ENCODE data around the gene AGPS.

Gene AGPS

DNA sequence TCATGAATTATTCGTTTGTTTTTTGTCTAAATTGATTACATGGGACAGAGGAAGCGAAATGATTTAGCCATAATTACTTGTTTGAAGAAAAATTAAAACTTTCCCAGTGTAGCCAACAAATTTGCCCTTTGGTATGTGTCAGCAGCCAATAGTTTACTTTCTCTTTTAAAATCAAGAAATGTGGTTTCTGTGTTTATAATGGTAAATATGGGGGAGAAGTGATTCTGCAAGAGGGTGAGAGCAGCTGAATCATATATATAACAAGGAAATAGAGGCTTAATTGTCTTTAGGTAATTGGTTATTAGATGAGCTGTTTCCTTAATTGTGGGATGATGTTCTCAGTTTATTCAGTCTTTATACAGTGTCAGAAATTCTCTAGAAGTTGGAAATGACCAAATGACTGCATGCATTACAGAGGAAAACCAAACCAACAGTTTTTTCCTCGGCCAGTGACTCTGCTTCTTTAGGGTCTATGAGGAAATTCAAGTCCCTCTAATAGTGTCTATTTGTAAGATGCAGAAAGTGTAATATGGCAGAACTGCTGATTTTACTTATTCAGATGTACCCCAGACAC, 132.9 kb downstream of the AGPS start:
- no peak for DNase-seq (ENCODE audit: low read depth in 3 of 3, low spot score in 1 of 3)

GRCh38 chr2:177528351-177528933, 135.9 kb downstream of the AGPS start:
- DNase-seq (ENCODE audit: low read depth in 3 of 3, low spot score in 1 of 3): no peak

DNA sequence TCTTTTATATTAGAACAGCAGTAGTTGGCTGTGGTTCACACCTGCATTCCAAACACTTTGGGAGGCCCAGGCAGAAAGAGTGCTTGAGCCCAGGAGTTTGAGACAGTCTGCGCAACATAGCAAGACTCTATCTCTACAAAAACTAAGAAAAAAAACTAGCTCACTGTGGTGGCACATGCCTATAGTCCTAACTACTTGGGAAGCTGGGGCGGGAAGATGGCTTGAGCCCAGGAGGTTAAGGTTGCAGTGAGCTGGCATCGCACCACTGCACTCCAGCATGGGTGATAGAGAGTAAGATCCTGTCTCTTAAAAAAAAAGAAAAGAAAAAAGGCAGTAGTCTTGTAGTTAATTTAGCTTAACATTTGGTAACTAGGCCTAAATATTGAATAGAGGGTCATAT, 136.6 kb downstream of the AGPS start:
- no peak for DNase-seq (ENCODE audit: low read depth in 3 of 3, low spot score in 1 of 3)

DNA sequence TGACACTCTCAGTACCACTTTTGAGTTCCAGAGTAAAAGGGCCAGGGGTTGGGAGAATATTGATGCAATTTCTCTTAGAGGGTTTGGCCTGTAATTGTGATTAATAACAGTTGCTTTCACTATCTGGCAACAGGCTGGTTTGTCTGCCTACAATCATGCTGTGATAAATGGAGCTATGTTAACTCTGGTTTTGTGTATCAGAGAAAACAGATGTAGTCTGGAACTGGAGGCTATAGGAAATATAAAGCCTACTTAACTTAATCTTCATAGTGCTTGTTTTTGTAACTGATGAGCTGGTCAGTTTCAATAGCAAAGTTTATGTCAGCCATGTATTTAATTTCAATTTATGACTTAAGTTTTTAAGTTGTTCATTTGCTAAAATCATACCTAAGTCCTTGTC, 138.0 kb downstream of the AGPS start:
- DNase-seq (ENCODE audit: low read depth in 3 of 3, low spot score in 1 of 3): no peak

DNA sequence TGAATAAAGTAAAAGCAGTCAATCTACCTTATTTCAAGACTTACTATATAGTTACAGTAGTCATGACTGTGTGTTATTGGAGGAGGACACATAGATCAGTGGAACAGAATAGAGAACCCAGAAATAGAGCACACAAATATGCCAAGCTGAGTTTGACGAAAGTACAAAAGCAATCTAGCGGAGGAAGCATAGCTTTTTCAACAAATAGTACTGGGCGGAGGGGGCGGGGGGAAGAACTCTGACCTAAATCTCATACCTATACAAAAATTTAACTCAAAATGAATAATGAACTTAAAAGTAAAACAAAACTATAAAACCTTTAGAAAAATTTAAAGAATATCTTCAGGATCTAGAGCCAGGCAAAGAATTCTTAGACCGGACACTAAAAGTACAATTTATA, 139.1 kb downstream of the AGPS start:
- no peak for DNase-seq (ENCODE audit: low read depth in 3 of 3, low spot score in 1 of 3)

DNA sequence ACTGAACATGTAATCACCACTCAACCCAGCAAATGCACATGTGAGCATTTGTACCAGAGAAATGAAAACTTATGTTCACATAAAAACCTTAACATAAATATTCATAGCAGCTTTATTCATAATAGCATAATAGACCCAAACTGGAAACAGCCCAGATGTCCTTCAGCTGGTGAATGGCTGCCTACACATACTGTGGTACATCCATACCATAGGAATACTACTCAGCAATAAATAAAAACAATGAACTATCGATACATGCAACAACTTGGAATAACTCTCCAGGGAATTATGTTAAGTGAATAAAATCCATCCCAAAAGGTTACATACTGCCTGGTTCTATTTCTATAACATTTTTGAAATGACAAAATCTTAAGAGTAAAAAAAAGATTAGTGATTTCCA, 140.0 kb downstream of the AGPS start:
- DNase-seq (ENCODE audit: low read depth in 3 of 3, low spot score in 1 of 3): no peak

DNA sequence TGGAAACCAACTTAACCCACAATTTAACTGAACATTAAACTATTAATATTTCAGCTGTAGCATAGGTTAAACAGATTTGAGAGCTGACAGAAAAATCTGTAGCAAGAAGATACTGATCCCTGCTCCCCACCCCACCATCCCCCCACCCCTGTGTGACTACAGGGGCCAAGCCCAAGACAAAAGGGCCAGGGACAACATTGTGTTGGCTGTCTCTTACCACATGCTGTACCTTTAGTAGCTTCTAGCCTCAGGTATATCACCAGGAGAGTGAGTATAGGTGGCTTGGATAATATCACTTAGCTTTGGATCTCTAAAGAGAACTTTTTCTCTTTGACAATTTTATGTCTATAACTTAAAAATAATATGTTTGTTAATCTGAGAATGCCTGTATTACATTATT, 140.7 kb downstream of the AGPS start:
- DNase-seq (ENCODE audit: low read depth in 3 of 3, low spot score in 1 of 3): no peak

DNA sequence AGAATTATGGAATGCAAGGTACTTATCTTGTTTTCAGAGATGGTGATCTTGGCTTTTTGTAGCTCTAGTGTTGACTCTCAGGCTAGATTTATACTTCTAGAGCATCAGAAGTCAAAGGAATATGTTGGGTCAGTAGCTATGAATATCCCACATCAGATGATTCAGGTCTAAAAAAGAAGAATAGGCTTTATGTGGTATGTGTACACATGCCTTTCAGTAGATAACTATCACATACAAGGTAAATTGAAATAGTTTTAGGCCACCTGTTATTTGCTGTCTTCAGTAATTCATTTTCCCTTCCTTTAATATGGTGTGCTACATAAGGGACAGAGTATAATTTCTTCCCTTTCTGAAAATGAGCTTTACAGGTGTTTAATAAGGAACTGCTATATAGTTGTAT, 142.4 kb downstream of the AGPS start:
- DNase-seq (ENCODE audit: low read depth in 3 of 3, low spot score in 1 of 3): no peak

DNA sequence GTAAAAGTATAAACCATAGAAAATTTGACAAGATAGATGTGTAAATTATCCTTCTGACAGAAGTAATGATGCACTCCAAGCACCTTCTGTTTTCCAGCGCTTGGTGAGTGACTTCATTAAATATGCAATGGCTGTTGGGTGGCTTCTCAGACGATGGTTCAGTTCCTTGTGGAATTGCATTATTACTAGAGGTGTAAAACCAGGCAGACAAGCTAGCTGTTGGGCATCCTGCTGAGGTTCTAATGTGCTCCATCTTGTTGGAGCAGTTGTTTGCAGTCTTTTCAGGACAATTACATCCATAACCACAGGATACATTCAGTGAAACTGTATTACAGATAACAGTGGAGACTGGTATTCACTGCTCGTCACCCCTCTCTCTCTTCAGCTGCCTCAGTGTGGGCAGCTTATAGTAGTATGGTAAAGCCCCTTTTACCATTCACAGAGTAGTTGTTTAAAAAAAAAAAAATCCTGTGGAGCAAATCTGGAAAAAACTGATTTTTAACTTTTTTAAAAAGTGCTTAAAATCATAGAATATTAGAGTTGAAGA, 143.5 kb downstream of the AGPS start:
- DNase-seq (ENCODE audit: low read depth in 3 of 3, low spot score in 1 of 3): no peak

GRCh38 chr2:177537213-177537612, 144.6 kb downstream of the AGPS start:
- DNase-seq (ENCODE audit: low read depth in 3 of 3, low spot score in 1 of 3): no peak

DNA sequence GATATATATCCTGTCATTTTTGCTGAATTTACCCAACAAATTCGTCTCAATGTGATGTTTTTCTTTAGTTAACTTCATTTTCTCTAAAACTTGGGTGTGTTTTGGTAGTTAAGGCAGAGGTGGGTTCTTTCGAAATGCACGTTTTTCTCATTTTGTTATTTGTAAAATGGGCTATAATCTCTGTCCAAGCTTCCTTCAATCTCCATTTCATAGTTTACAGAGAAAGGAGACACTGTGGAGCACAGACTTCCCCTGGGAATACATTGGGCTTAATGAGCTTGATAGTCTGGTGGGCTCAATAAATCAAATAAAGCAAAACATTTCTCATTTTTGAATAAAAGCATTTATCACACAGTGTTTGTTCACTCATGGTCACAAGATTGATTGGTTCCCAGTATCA, 145.1 kb downstream of the AGPS start:
- no peak for DNase-seq (ENCODE audit: low read depth in 3 of 3, low spot score in 1 of 3)

- DNase-seq (ENCODE audit: low read depth in 3 of 3, low spot score in 1 of 3): no peak
Measured at GRCh38 chr2:177538323-177538722, 145.8 kb downstream of the AGPS start.

- no peak for DNase-seq (ENCODE audit: low read depth in 3 of 3, low spot score in 1 of 3)
Measured at GRCh38 chr2:177540283-177540682, 147.7 kb downstream of the AGPS start.

DNA sequence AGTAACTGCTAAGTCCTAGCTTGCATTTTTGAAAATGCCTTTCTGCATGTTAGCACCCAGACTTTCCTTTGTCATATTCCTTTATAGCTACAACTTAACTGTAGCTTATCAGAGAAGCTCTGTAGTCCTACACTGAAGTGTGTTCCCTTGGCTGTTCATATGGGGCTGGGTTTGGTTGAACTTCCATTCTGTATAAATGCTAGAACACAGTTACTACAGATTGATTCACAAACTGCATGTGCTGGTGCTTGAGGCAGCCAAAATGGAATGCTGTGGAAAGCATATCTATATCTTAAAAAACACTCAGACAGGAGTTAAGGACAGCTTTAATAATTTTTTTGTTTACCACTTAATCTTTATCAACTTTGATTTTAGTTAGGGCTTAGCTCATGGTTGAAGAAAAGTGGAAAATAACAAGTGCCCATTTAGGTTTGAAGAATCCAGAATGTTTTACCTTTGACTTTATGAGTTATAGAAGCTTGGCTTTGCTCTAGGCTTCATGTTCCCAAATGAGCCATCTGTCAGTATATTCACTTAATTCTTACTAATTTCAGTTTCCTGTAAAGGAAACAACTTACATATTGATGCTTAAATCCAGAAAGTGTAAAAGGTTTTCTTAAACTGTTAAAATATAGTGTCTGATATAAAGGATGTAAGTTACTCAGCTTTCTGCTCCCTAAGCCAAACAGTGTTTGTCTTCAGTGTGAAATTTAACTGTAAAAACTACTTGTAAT, 148.9 kb downstream of the AGPS start:
- no peak for DNase-seq (ENCODE audit: low read depth in 3 of 3, low spot score in 1 of 3)

DNA sequence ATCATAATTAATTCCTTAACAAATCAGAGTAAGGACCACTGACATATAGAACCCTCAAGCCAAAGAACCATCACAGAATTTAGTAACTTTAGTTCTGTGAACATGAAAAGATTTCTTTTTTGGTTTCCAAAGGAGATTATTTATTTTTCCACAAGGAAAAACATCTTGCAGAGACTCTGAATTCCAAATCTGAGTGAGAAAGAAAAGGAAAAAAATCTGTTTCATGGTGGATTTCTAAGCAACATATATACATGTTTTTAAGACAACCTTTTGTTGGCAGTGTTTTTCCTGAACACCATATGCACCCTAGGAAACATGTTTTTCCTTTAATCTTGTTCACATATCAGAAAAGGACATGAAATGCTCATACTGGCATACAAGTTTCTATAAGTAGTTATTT, 149.8 kb downstream of the AGPS start:
- no peak for DNase-seq (ENCODE audit: low read depth in 3 of 3, low spot score in 1 of 3)

- DNase-seq (ENCODE audit: low read depth in 3 of 3, low spot score in 1 of 3): no peak
Measured at GRCh38 chr2:177543007-177543760, 150.6 kb downstream of the AGPS start.

GRCh38 chr2:177545143-177545542, 152.6 kb downstream of the AGPS start:
- DNase-seq (ENCODE audit: low read depth in 3 of 3, low spot score in 1 of 3): no peak

DNA sequence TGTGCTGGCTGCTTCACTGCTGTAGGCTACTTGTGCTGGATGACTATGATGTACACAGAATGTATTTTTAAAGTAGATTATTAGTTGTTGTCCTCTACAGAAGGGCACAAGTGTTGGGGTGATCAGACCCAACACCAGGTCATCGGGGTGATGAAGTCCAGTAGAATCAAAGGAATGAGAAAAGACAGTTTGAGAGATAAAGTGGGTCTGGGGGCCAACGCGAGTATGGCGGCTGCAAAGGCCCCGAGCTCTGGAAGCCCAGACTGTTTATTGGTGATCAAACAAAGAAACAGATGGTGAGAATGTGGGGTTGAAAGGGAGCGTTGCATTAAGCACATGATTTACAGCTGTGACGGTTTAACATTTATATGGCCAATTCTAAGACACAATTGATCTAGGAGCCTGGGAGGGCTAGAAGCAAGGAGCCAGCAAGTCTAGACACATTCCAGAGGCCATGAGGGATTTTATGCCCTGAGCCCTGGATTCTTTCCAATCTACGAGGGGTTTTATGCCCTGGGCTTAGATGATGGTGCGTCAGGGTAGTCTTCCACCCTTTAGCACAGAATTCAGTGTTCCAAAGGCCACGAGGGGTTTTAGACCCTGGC, 153.5 kb downstream of the AGPS start:
- DNase-seq (ENCODE audit: low read depth in 3 of 3, low spot score in 1 of 3): no peak

DNA sequence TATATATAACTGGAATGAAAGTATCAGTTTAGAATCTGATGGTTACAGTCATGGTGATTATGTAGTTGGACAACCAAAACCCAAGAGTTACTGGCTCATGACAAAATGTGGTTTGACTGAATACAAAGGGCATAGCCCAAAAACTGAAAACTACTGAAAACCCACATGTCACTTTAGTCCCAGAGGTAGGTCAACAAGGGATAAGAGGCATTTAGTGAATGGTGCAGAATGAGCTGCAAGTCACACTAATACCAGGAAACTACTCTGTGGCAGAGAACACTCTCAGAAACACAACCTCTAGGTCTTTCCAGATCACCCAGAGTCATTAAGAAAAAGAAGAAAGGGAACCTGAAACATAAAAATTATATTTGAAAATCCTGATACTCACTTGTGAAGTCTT, 154.5 kb downstream of the AGPS start:
- no peak for DNase-seq (ENCODE audit: low read depth in 3 of 3, low spot score in 1 of 3)

DNA sequence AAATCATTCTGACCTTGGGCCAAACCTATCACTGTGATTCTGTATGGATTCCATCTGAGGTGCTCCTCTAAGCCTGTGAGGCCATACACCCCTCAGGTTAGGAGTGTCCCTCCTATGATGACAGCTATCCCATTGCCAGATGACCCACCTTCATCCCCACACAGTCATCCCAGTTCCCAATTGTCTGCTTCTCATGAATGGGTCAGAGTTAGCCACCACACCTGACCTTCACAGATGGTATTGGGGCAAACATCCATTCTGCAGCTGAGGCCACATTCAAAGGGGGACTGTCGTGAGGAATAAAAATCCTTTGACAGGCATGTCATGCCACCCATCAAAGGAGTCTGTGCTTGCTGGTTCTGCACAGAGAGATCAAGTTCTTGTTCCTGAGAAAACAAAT, 155.2 kb downstream of the AGPS start:
- DNase-seq (ENCODE audit: low read depth in 3 of 3, low spot score in 1 of 3): no peak

DNA sequence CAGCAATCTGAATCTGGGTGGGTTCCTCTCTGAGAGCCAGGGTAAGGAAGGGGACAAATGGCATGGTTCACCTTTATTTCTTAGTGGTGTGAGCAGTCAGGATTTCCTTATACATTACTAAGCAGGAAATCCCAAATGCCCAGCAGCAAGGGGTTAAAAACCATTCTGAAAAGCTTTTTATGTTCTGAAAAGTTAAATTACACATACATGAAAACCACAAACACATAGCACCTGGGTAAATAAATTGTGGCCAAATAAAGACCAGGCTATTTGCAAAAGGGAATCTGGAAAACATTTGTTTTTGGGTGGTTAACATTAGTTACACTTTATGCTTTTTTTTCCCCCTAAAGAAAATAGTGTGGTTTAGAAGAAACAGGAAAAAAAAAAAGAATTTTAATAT, 156.1 kb downstream of the AGPS start:
- no peak for DNase-seq (ENCODE audit: low read depth in 3 of 3, low spot score in 1 of 3)
